Liver (tissue), 9 donors: ENCODE results near the gene CSMD2. TPM values are rescaled to one million over a fixed set of nuclear protein-coding genes. Genes with fewer than 3 reads are reported as not detected.

Experiments
- DNase-seq: peaks from one replicate; pipeline ENCODE4 v3.0.0-alpha.2; 2017; ENCODE audit warnings: low spot score
- H3K27ac ChIP-seq, 2 donors: one replicate each; pipeline ENCODE4 v1.7.0; 2013; ENCODE audit warnings: inconsistent platforms in 2 of 2, low read length in 2 of 2, control low read depth in 1 of 2, low read depth in 1 of 2, mild to moderate bottlenecking in 1 of 2
- H3K27me3 ChIP-seq, 4 donors: one replicate each; pipeline versions ENCODE4 v1.6.1 to v1.7.0; 2013; ENCODE audit warnings: low read length in 3 of 4, inconsistent platforms in 1 of 4, mild to moderate bottlenecking in 1 of 4, moderate library complexity in 1 of 4; ENCODE audit not compliant: control insufficient read depth in 4 of 4, insufficient read depth in 4 of 4
- H3K36me3 ChIP-seq, 4 donors: one replicate each; pipeline versions ENCODE4 v1.6.1 to v1.7.0; 2013; ENCODE audit warnings: low read length in 3 of 4, mild to moderate bottlenecking in 3 of 4, low read depth in 1 of 4, moderate library complexity in 1 of 4; ENCODE audit not compliant: control insufficient read depth in 4 of 4, insufficient read depth in 3 of 4
- H3K4me1 ChIP-seq, 4 donors: one replicate each; pipeline versions ENCODE4 v1.6.1 to v1.7.0; 2013; ENCODE audit warnings: low read length in 3 of 4, mild to moderate bottlenecking in 3 of 4, moderate library complexity in 1 of 4; ENCODE audit not compliant: control insufficient read depth in 4 of 4, insufficient read depth in 4 of 4
- H3K4me3 ChIP-seq, 3 donors: one replicate each; pipeline versions ENCODE4 v1.6.1 to v1.7.0; 2013; ENCODE audit warnings: low read length in 3 of 3, control low read depth in 1 of 3, low read depth in 1 of 3, mild to moderate bottlenecking in 1 of 3
- H3K9ac ChIP-seq, 2 donors: one replicate each; pipeline ENCODE4 v1.7.0; 2013; ENCODE audit warnings: low read length in 2 of 2, mild to moderate bottlenecking in 2 of 2, moderate library complexity in 2 of 2, control low read depth in 1 of 2, low read depth in 1 of 2
- H3K9me3 ChIP-seq, 4 donors: one replicate each; pipeline versions ENCODE4 v1.6.1 to v1.7.0; 2013; ENCODE audit warnings: low read length in 3 of 4; ENCODE audit not compliant: control insufficient read depth in 4 of 4
- ATF3 ChIP-seq: IDR thresholded peaks from 2 replicates; pipeline ENCODE4 v1.6.1; 2016; ENCODE audit warnings: antibody characterized with exemption
- CTCF ChIP-seq: fragments of 150-350 bp; IDR thresholded peaks from 2 replicates; pipeline ENCODE4 v1.5.1; 2017; ENCODE audit warnings: improper control_type of control experiment, low read depth, low read length; ENCODE audit not compliant: missing input control
- EGR1 ChIP-seq, 2 donors: IDR thresholded peaks; 2 replicates each; pipeline ENCODE4 v1.6.1; 2016 to 2018; ENCODE audit warnings: antibody characterized with exemption in 2 of 2, low read depth in 2 of 2
- FOXA1 ChIP-seq: IDR thresholded peaks from 2 replicates; pipeline ENCODE4 v1.6.1; 2016; ENCODE audit warnings: antibody characterized with exemption
- FOXA2 ChIP-seq: IDR thresholded peaks from 2 replicates; pipeline ENCODE4 v1.6.1; 2016; ENCODE audit warnings: antibody characterized with exemption
- HNF4A ChIP-seq, 2 donors: conservative IDR thresholded peaks; 2 replicates each; pipeline ENCODE4 v1.6.1; 2016; ENCODE audit warnings: antibody characterized with exemption in 2 of 2, mild to moderate bottlenecking in 2 of 2
- SP1 ChIP-seq: IDR thresholded peaks from 2 replicates; pipeline ENCODE4 v1.6.1; 2018; ENCODE audit warnings: antibody characterized with exemption, mild to moderate bottlenecking
- WGBS: extraction: QIAGEN DNeasy Blood & Tissue Kit; methylation state at CpG from one replicate; pipeline ENCODE4 v1.1.7; 2013; 5-methylcytosine and 5-hydroxymethylcytosine counted together
- polyA plus RNA-seq, 2 donors: library from polyadenylated mRNA; stranded (reverse) in 1 of 2; unstranded in 1 of 2; fragments of 200-250 nt in 1 of 2; fragments of >200 nt in 1 of 2; fragmentation: Nextera tagmentation in 1 of 2; extraction: Ambion mirVana in 1 of 2; gene quantifications; one replicate each; pipeline versions ENCODE4 v1.2.1 to v1.2.3, GENCODE V29; 2013 to 2015
- total RNA-seq, 2 donors: library from RNA; depleted of rRNA; stranded (reverse); fragments of >200 nt; gene quantifications; one replicate each; pipeline ENCODE4 v1.2.3, GENCODE V29; 2014
- TF ChIP-seq, protein P1 (sequence below): IDR thresholded peaks from 2 replicates; pipeline ENCODE4 v1.6.1; 2016; ENCODE audit warnings: antibody characterized with exemption
- donor health status: healthy.
- donor health status: healthy.
- donor health status: healthy.
- donor health status: healthy.
- donor health status: healthy.

Gene CSMD2
- total and polyA plus RNA-seq, 4 donors, result 0.08 to 0.09 TPM; not detected in 2

GRCh38 chr1:33469691-33470090 is 695.3 kb downstream of the CSMD2 start:
- Histone ChIP-seq H3K9me3 (no peaks in the 10 kb centered on the region), H3K9ac (no peak overlapping the region), H3K27ac (no peak overlapping the region), H3K27me3 (no peaks in the 10 kb centered on the region), H3K36me3 (no peaks in the 10 kb centered on the region), H3K4me1 (peaks cover 0 to 17% (median 10%) of the 10 kb centered on the region in 4 donors), H3K4me3 (no peak overlapping the region)
- WGBS, result 92% methylated on average over 2 of the region's 2 CpGs
- no peak for TF ChIP-seq FOXA1
- DNase-seq, result no peak

- H3K9me3 ChIP-seq, result no peaks in the 10 kb centered on the region
- no peaks in the 10 kb centered on the region for H3K36me3 ChIP-seq
- H3K27ac ChIP-seq, result no peak overlapping the region
- 92% methylated on average over 3 of the region's 3 CpGs for WGBS
- no peak overlapping the region for H3K4me3 ChIP-seq
- no peak overlapping the region for H3K9ac ChIP-seq
- H3K27me3 ChIP-seq, result no peaks in the 10 kb centered on the region
- H3K4me1 ChIP-seq, result peaks cover 0 to 17% (median 10%) of the 10 kb centered on the region in 4 donors
- no peak for DNase-seq
- TF ChIP-seq SP1, result no peak
These were observed 696.1 kb downstream of the CSMD2 start for GRCh38 chr1:33468967-33469366.

DNA sequence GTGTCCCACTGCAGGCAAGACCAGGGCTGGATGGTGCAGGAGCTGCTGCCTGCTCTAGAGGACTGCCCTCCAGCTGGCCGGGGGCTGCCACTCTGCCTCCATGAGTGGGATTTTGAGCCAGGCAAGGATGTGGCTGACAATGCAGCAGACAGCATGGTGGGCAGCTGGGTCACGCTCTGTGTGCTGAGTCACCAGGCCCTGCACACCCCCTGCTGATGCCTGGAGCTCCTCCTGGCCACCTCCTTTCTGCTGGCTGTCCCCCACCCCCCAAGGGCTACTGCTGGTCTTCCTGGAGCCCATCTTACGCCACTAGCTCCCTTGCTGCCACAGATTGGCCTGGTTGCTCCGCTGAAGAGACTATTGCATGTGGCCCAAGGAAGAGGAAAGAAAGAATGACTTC is 696.5 kb downstream of the CSMD2 start:
- Histone ChIP-seq H3K27me3 (no peaks in the 10 kb centered on the region), H3K9me3 (no peaks in the 10 kb centered on the region), H3K4me1 (peaks cover 0 to 17% (median 10%) of the 10 kb centered on the region in 4 donors), H3K27ac (no peak overlapping the region), H3K4me3 (no peak overlapping the region), H3K9ac (no peak overlapping the region), H3K36me3 (no peaks in the 10 kb centered on the region)
- TF ChIP-seq HNF4A (conservative IDR thresholded peaks at IDR 0.05) (no peak), FOXA2 (no peak), ATF3 (no peak), CTCF (no peak)
- 88% methylated on average over 4 of the region's 4 CpGs for WGBS
- DNase-seq, result no peak

DNA sequence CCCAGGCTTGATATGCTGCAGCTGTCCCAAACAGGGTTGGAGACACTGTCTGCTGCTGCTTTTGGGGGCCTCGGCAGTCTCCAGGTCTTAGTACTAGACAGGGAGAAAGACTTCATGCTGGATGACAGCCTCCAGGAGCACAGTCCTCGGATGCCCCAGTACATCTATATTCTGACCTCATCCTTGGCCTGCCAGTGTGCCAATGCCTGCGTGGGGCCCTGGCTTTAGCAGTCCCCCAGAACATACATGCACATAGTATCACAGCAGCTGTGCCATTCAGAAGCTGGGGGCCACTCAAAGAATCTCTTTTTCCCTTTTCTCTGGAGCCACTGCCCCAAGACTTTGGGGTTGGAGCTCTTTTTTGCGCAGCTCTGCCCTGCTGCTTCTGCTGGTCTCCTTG is 697.0 kb downstream of the CSMD2 start:
- H3K27me3 ChIP-seq, result no peaks in the 10 kb centered on the region
- peaks cover 0 to 12% (median 10%) of the 10 kb centered on the region in 4 donors for H3K4me1 ChIP-seq
- H3K9ac ChIP-seq, result no peak overlapping the region
- WGBS, result 81% methylated on average over 4 of the region's 4 CpGs
- no peak overlapping the region for H3K27ac ChIP-seq
- no peak overlapping the region for H3K4me3 ChIP-seq
- H3K36me3 ChIP-seq, result no peaks in the 10 kb centered on the region
- DNase-seq, result no peak
- no peaks in the 10 kb centered on the region for H3K9me3 ChIP-seq
- TF ChIP-seq EGR1 (IDR thresholded peaks at IDR 0.05; ENCODE audit: low read depth in 2 of 2) (no peak), ATF3 (no peak), HNF4A (conservative IDR thresholded peaks at IDR 0.05) (no peak), FOXA2 (no peak)
- TF ChIP-seq, protein P1, sequence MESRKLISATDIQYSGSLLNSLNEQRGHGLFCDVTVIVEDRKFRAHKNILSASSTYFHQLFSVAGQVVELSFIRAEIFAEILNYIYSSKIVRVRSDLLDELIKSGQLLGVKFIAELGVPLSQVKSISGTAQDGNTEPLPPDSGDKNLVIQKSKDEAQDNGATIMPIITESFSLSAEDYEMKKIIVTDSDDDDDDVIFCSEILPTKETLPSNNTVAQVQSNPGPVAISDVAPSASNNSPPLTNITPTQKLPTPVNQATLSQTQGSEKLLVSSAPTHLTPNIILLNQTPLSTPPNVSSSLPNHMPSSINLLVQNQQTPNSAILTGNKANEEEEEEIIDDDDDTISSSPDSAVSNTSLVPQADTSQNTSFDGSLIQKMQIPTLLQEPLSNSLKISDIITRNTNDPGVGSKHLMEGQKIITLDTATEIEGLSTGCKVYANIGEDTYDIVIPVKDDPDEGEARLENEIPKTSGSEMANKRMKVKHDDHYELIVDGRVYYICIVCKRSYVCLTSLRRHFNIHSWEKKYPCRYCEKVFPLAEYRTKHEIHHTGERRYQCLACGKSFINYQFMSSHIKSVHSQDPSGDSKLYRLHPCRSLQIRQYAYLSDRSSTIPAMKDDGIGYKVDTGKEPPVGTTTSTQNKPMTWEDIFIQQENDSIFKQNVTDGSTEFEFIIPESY, result no peak
